HCT116 (cell line): ENCODE data around the gene OGFOD2. TPM values are rescaled to one million over a fixed set of nuclear protein-coding genes. Genes with fewer than 3 reads are reported as not detected.

Source experiments
- ATAC-seq: fragments of 200-7000 bp; cut with Tn5 transposase; 2 replicates; pipeline ENCODE4 v1.9.1; 2020; ENCODE audit warnings: mild to moderate bottlenecking, moderate library complexity
- BruUV-seq: library from RNA; stranded (reverse); fragments of 400-500 nt; replicated peaks from 2 replicates; lab custom pipeline; 2021; lab: Mats Ljungman, UMichigan
- CTCF ChIA-PET: fragments of 300-600 bp; sonication (Branson Sonifier 250); formaldehyde crosslinking; loops from one replicate; lab custom pipeline; 2021; ENCODE audit warnings: antibody characterized with exemption; lab: Charles Lee
- POLR2A ChIA-PET: fragments of 300-600, 350-600 bp; sonication (Branson Sonifier 250); formaldehyde crosslinking; loops from one replicate; lab custom pipeline; 2021; ENCODE audit warnings: antibody characterized with exemption; lab: Charles Lee
- RAD21 ChIA-PET, 2 experiments: fragments of 300-600 bp; sonication (Branson Sonifier 250); formaldehyde crosslinking; loops; one replicate each; lab custom pipeline; 2023; ENCODE audit warnings: low total read pairs in 2 of 2; ENCODE audit not compliant: uncharacterized antibody in 2 of 2, unreplicated experiment in 2 of 2, low non-redundant PET in 1 of 2; lab: Charles Lee
- DNase-seq: peaks from one replicate; pipeline ENCODE4 v3.0.0-alpha.2; 2010; ENCODE audit warnings: low read depth, low spot score
- H2AFZ ChIP-seq: fragments of 200-600 bp; shearing (Covaris generic), sonication (generic); 2 replicates; pipeline ENCODE4 v1.6.1; 2017; ENCODE audit warnings: low read depth, mixed run types, mixed read lengths, antibody characterized with exemption, low read length; ENCODE audit not compliant: poor library complexity, severe bottlenecking
- H3K27ac ChIP-seq: 2 replicates; pipeline ENCODE4 v1.5.1; 2012; ENCODE audit warnings: low read depth, low read length
- H3K27me3 ChIP-seq: fragments of 200-600 bp; sonication (generic); 2 replicates; pipeline ENCODE4 v1.6.1; 2016; ENCODE audit warnings: mixed run types, low read length, mixed read lengths; ENCODE audit not compliant: insufficient read depth
- H3K36me3 ChIP-seq, 2 experiments: fragments of 200-500 bp in 1 of 2; fragments of 200-600 bp in 1 of 2; sonication (Bioruptor generic) in 1 of 2; sonication (generic) in 1 of 2; 2 replicates each; pipeline versions ENCODE4 v1.5.1 to v1.6.1; 2014 to 2016; ENCODE audit warnings: low read length in 2 of 2, inconsistent platforms in 1 of 2, mixed read lengths in 1 of 2, mixed run types in 1 of 2; ENCODE audit not compliant: insufficient read depth in 2 of 2, control insufficient read depth in 1 of 2
- H3K4me1 ChIP-seq, 2 experiments: fragments of 200-600 bp in 1 of 2; sonication (generic) in 1 of 2; 2 replicates each; pipeline versions ENCODE4 v1.5.1 to v1.6.1; 2012 to 2017; ENCODE audit warnings: low read length in 2 of 2, inconsistent platforms in 1 of 2, mild to moderate bottlenecking in 1 of 2, mixed read lengths in 1 of 2, mixed run types in 1 of 2, moderate library complexity in 1 of 2; ENCODE audit not compliant: insufficient read depth in 2 of 2, control insufficient read depth in 1 of 2
- H3K4me2 ChIP-seq: fragments of 200-600 bp; sonication (generic); 2 replicates; pipeline ENCODE4 v1.6.1; 2017; ENCODE audit warnings: mixed run types, low read length, mixed read lengths
- H3K4me3 ChIP-seq, 2 experiments: fragments of 200-600 bp in 1 of 2; sonication (generic) in 1 of 2; replicated peaks in 1 of 2; 2 replicates each; pipeline ENCODE4 v1.5.1; 2011 to 2016; ENCODE audit warnings: low read length in 2 of 2, control low read depth in 1 of 2, low read depth in 1 of 2, mild to moderate bottlenecking in 1 of 2, mixed read lengths in 1 of 2, mixed run types in 1 of 2
- H3K79me2 ChIP-seq: fragments of 200-600 bp; sonication (generic); 2 replicates; pipeline ENCODE4 v1.6.1; 2017; ENCODE audit warnings: mild to moderate bottlenecking, mixed run types, low read length, moderate library complexity, mixed read lengths; ENCODE audit not compliant: insufficient read depth
- H3K9ac ChIP-seq: fragments of 200-600 bp; sonication (generic); 2 replicates; pipeline ENCODE4 v1.6.1; 2016; ENCODE audit warnings: low read length, mixed read lengths
- H3K9me2 ChIP-seq: fragments of 200-600 bp; sonication (generic), shearing (Covaris generic); 2 replicates; pipeline ENCODE4 v1.6.1; 2017; ENCODE audit warnings: mixed run types, mild to moderate bottlenecking, moderate library complexity; ENCODE audit not compliant: insufficient read depth
- H3K9me3 ChIP-seq, 2 experiments: fragments of 200-500 bp in 1 of 2; fragments of 200-600 bp in 1 of 2; sonication (Bioruptor generic) in 1 of 2; sonication (generic) in 1 of 2; 2 replicates each; pipeline ENCODE4 v1.6.1; 2014 to 2017; ENCODE audit warnings: low read length in 2 of 2, mixed read lengths in 2 of 2, inconsistent platforms in 1 of 2, low read depth in 1 of 2, mild to moderate bottlenecking in 1 of 2, mixed run types in 1 of 2, moderate library complexity in 1 of 2; ENCODE audit not compliant: control insufficient read depth in 1 of 2, insufficient read depth in 1 of 2
- H4K20me1 ChIP-seq: fragments of 200-600 bp; sonication (generic), shearing (Covaris generic); 2 replicates; pipeline ENCODE4 v1.6.1; 2017; ENCODE audit warnings: mixed run types, mild to moderate bottlenecking, moderate library complexity; ENCODE audit not compliant: insufficient read depth
- ATF3 ChIP-seq: IDR thresholded peaks from 2 replicates; pipeline ENCODE4 v1.6.1; 2012
- CEBPB ChIP-seq: IDR thresholded peaks from 2 replicates; pipeline ENCODE4 v1.6.1; 2012; ENCODE audit warnings: low read depth
- CTCF ChIP-seq, 3 experiments: fragments of 200-600 bp in 1 of 3; sonication (generic) in 1 of 3; IDR thresholded peaks in 2 of 3; conservative IDR thresholded peaks in 1 of 3; 2 replicates each; pipeline ENCODE4 v1.5.1; 2012 to 2017; ENCODE audit warnings: low read depth in 2 of 3, low read length in 2 of 3, antibody characterized with exemption in 1 of 3, borderline replicate concordance in 1 of 3, control low read depth in 1 of 3, mild to moderate bottlenecking in 1 of 3, mixed read lengths in 1 of 3, mixed run types in 1 of 3, moderate library complexity in 1 of 3; ENCODE audit not compliant: insufficient read depth in 1 of 3
- EGR1 ChIP-seq: IDR thresholded peaks from 2 replicates; pipeline ENCODE4 v1.6.1; 2012; ENCODE audit warnings: low read depth
- ELF1 ChIP-seq: IDR thresholded peaks from 2 replicates; pipeline ENCODE4 v1.6.1; 2012; ENCODE audit warnings: low read depth, borderline replicate concordance
- EZH2phosphoT487 ChIP-seq: fragments of 200-600 bp; IDR thresholded peaks from 2 replicates; pipeline ENCODE4 v1.6.1; 2018; ENCODE audit warnings: antibody characterized with exemption, borderline replicate concordance
- JUND ChIP-seq: IDR thresholded peaks from 2 replicates; pipeline ENCODE4 v1.6.1; 2012
- POLR2A ChIP-seq: IDR thresholded peaks from 2 replicates; pipeline ENCODE4 v1.7.0; 2011; ENCODE audit warnings: borderline replicate concordance; ENCODE audit not compliant: insufficient read depth, insufficient read length; ENCODE audit errors: extremely low read depth
- POLR2AphosphoS5 ChIP-seq: IDR thresholded peaks from 2 replicates; pipeline ENCODE4 v1.6.1; 2011; ENCODE audit warnings: mild to moderate bottlenecking, low read depth, low read length, moderate library complexity
- RAD21 ChIP-seq: IDR thresholded peaks from 2 replicates; pipeline ENCODE4 v1.6.1; 2012; ENCODE audit warnings: low read depth, mild to moderate bottlenecking
- REST ChIP-seq: IDR thresholded peaks from 2 replicates; pipeline ENCODE4 v1.6.1; 2012; ENCODE audit warnings: low read depth
- SIN3A ChIP-seq: IDR thresholded peaks from 2 replicates; pipeline ENCODE4 v1.6.1; 2012; ENCODE audit warnings: low read depth
- SP1 ChIP-seq: IDR thresholded peaks from 2 replicates; pipeline ENCODE4 v1.6.1; 2012; ENCODE audit warnings: low read depth
- SRF ChIP-seq: IDR thresholded peaks from 2 replicates; pipeline ENCODE4 v1.6.1; 2012; ENCODE audit warnings: low read depth
- TCF7L2 ChIP-seq: IDR thresholded peaks from 2 replicates; pipeline ENCODE4 v1.7.0; 2011; ENCODE audit warnings: borderline replicate concordance, inconsistent platforms; ENCODE audit not compliant: insufficient read depth, insufficient read length; ENCODE audit errors: extremely low read depth
- ZBTB33 ChIP-seq: IDR thresholded peaks from 2 replicates; pipeline ENCODE4 v1.6.1; 2011; ENCODE audit warnings: mild to moderate bottlenecking, low read length, moderate library complexity; ENCODE audit not compliant: insufficient replicate concordance; ENCODE audit errors: extremely low read depth
- ZFX ChIP-seq: fragments of 450-650 bp; IDR thresholded peaks from 2 replicates; pipeline ENCODE4 v1.6.1; 2017
- ZNF274 ChIP-seq: fragments of 200-500 bp; sonication (Bioruptor generic); IDR thresholded peaks from 2 replicates; pipeline ENCODE4 v1.6.1; 2014; ENCODE audit warnings: mild to moderate bottlenecking, low read depth, low read length, inconsistent platforms
- intact Hi-C: fragments of 100-400 bp; cut with micrococcal nuclease; formaldehyde crosslinking; loops from 2 replicates; pipeline ENCODE4 v1.10.0; 2022
- total RNA-seq: library from RNA; stranded (reverse); gene quantifications from one replicate; pipeline ENCODE4 v1.2.1, GENCODE V29; 2021; ENCODE audit not compliant: unreplicated experiment

The OGFOD2 gene
- total RNA-seq, 1 experiment from 2014 or later, result 29.5 TPM

- H3K27ac ChIP-seq, result no peak overlapping the region
- no peak for TF ChIP-seq CTCF (IDR thresholded peaks at IDR 0.05 in 2 of 3, conservative IDR thresholded peaks at IDR 0.05 in 1 of 3; ENCODE audit: borderline replicate concordance in 1 of 3, insufficient read depth in 1 of 3, low read depth in 2 of 3, low read length in 2 of 3)
- TF ChIP-seq SP1, result no peak
- TF ChIP-seq POLR2A, result no peak
- TF ChIP-seq ZFX, result no peak
- TF ChIP-seq EGR1, result no peak
- TF ChIP-seq SIN3A, result no peak
- TF ChIP-seq REST, result no peak
- no peak for TF ChIP-seq SRF
- no peak for TF ChIP-seq ATF3
- TF ChIP-seq CEBPB, result no peak
- TF ChIP-seq EZH2phosphoT487, result no peak
- no peak for TF ChIP-seq RAD21
- TF ChIP-seq ZNF274, result no peak
- no peak for TF ChIP-seq ZBTB33
- TF ChIP-seq POLR2AphosphoS5, result no peak
- TF ChIP-seq JUND, result no peak
- no peak for TF ChIP-seq ELF1
- TF ChIP-seq TCF7L2, result no peak
- TF ChIP-seq, all 23 proteins: peak for 0
- ATAC-seq (no peak), DNase-seq (no peak)
- Histone ChIP-seq H3K9ac (no peak overlapping the region), H2AFZ (no peak overlapping the region), H3K9me2 (no peaks in the 10 kb centered on the region), H3K4me3 (no peak overlapping the region), H3K9me3 (no peaks in the 10 kb centered on the region), H3K79me2 (no peaks in the 10 kb centered on the region), H4K20me1 (no peaks in the 10 kb centered on the region), H3K4me2 (no peak overlapping the region), H3K4me1 (no peaks in the 10 kb centered on the region), H3K36me3 (no peaks in the 10 kb centered on the region), H3K27me3 (no peaks in the 10 kb centered on the region)
- POLR2A ChIA-PET, result no interaction called here
- BruUV-seq, result no TSS peak
- intact Hi-C loops, result no loop called here
- CTCF ChIA-PET, result no interaction called here
- RAD21 ChIA-PET, result no interaction called here
Observed at GRCh38 chr12:123021688-123022604, 46.9 kb downstream of the OGFOD2 start.
